DOHH2 (cell line): ENCODE results near the gene PLCXD1.

Experiments
- H3F3A ChIP-seq: fragments of 200-600 bp; sonication (generic), shearing (Covaris generic); 2 replicates; pipeline ENCODE4 v1.6.0; 2016; ENCODE audit warnings: antibody characterized with exemption, mild to moderate bottlenecking; ENCODE audit not compliant: control insufficient read depth, insufficient read depth
- H3K27ac ChIP-seq: fragments of 200-600 bp; sonication (generic); 2 replicates; pipeline ENCODE4 v1.5.1; 2014; ENCODE audit warnings: low read depth, mild to moderate bottlenecking, low read length, moderate library complexity
- H3K27me3 ChIP-seq: fragments of 200-600 bp; sonication (generic); 2 replicates; pipeline ENCODE4 v1.6.1; 2014; ENCODE audit warnings: mild to moderate bottlenecking, low read length, mixed read lengths; ENCODE audit not compliant: control insufficient read depth
- H3K36me3 ChIP-seq: fragments of 200-600 bp; sonication (generic); 2 replicates; pipeline ENCODE4 v1.6.1; 2014; ENCODE audit warnings: mild to moderate bottlenecking, low read length, moderate library complexity, mixed read lengths; ENCODE audit not compliant: control insufficient read depth
- H3K4me1 ChIP-seq: fragments of 200-600 bp; sonication (generic); 2 replicates; pipeline ENCODE4 v1.6.1; 2014; ENCODE audit warnings: mild to moderate bottlenecking, low read length, mixed read lengths; ENCODE audit not compliant: control insufficient read depth
- H3K4me2 ChIP-seq: fragments of 200-600 bp; sonication (generic); 2 replicates; pipeline ENCODE4 v1.6.0; 2014; ENCODE audit warnings: mild to moderate bottlenecking, low read length, moderate library complexity
- H3K4me3 ChIP-seq: fragments of 200-600 bp; sonication (generic); 2 replicates; pipeline ENCODE4 v1.5.1; 2014; ENCODE audit warnings: mild to moderate bottlenecking, low read length, mixed read lengths
- H3K79me2 ChIP-seq: fragments of 200-600 bp; sonication (generic); 2 replicates; pipeline ENCODE4 v1.6.1; 2014; ENCODE audit warnings: mild to moderate bottlenecking, low read length, mixed read lengths; ENCODE audit not compliant: control insufficient read depth
- H3K9me2 ChIP-seq: fragments of 200-600 bp; sonication (generic); replicated peaks from 2 replicates; pipeline ENCODE4 v1.6.1; 2014; ENCODE audit warnings: mild to moderate bottlenecking, low read length, mixed read lengths; ENCODE audit not compliant: control insufficient read depth
- H3K9me3 ChIP-seq: fragments of 200-600 bp; sonication (generic); 2 replicates; pipeline ENCODE4 v1.6.1; 2014; ENCODE audit warnings: antibody characterized with exemption, low read length, mixed read lengths; ENCODE audit not compliant: control insufficient read depth, insufficient read depth
- H4K20me1 ChIP-seq: fragments of 200-600 bp; sonication (generic); 2 replicates; pipeline ENCODE4 v1.6.0; 2014; ENCODE audit warnings: low read depth, mild to moderate bottlenecking, antibody characterized with exemption, low read length, moderate library complexity; ENCODE audit not compliant: control insufficient read depth, insufficient read depth
- CTCF ChIP-seq: fragments of 200-600 bp; sonication (generic); IDR thresholded peaks from one replicate; pipeline ENCODE4 v1.5.1; 2014; ENCODE audit warnings: antibody characterized with exemption, mild to moderate bottlenecking, low read depth, low read length; ENCODE audit not compliant: poor library complexity, severe bottlenecking
- EZH2phosphoT487 ChIP-seq: fragments of 200-600 bp; sonication (generic); IDR thresholded peaks from 2 replicates; pipeline ENCODE4 v1.6.1; 2017; ENCODE audit warnings: borderline replicate concordance, mild to moderate bottlenecking, antibody characterized with exemption, low read length, moderate library complexity, mixed read lengths

Gene PLCXD1

GRCh38 chrX:317424-318067 is 36.4 kb downstream of the PLCXD1 start:
- TF ChIP-seq EZH2phosphoT487, result no peak
- no peak for TF ChIP-seq CTCF
- H4K20me1 ChIP-seq, result 0 out of 2 replicates have a peak, but pooled peaks cover 6% of the 10 kb centered on the region
- H3K9me2 ChIP-seq, result no peaks in the 10 kb centered on the region
- no peaks in the 10 kb centered on the region; the same call in 1 of the 2 replicates for H3K27me3 ChIP-seq
- peaks cover 41% of the 10 kb centered on the region for H3K36me3 ChIP-seq
- peak overlapping the region; percentile 46 for H3K4me3 ChIP-seq
- H3F3A ChIP-seq, result peaks cover 5% of the 10 kb centered on the region; the same call in 1 of the 2 replicates
- H3K79me2 ChIP-seq, result peaks cover 32% of the 10 kb centered on the region
- no peaks in the 10 kb centered on the region for H3K9me3 ChIP-seq
- peak overlapping the region; percentile 55 for H3K4me2 ChIP-seq
- H3K4me1 ChIP-seq, result peaks cover 21% of the 10 kb centered on the region
- no peak overlapping the region for H3K27ac ChIP-seq

- Histone ChIP-seq H3K36me3 (peaks cover 34% of the 10 kb centered on the region), H3K9me2 (no peaks in the 10 kb centered on the region), H3K79me2 (peaks cover 32% of the 10 kb centered on the region), H4K20me1 (0 out of 2 replicates have a peak, but pooled peaks cover 6% of the 10 kb centered on the region), H3K4me1 (peaks cover 23% of the 10 kb centered on the region), H3K4me3 (peak overlapping the region; percentile 82), H3K27me3 (no peaks in the 10 kb centered on the region; the same call in 1 of the 2 replicates), H3K4me2 (peak overlapping the region; percentile 55), H3K27ac (peak overlapping the region; percentile 72), H3F3A (peaks cover 9% of the 10 kb centered on the region; the same call in 1 of the 2 replicates), H3K9me3 (no peaks in the 10 kb centered on the region)
- TF ChIP-seq EZH2phosphoT487, result no peak
- no peak for TF ChIP-seq CTCF
These were observed 37.0 kb downstream of the PLCXD1 start for GRCh38 chrX:318068-318738.

GRCh38 chrX:318739-319578 is 37.8 kb downstream of the PLCXD1 start, which contains the start of gene GTPBP6:
Gene GTPBP6 (minus strand): TSS chrX:318796. CDS start chrX:318787, 9 bp downstream.
- TF ChIP-seq EZH2phosphoT487 (no peak), CTCF (peak; percentile 22)
- Histone ChIP-seq H3K27ac (peak within 1 kb of the TSS; percentile 72), H3K4me1 (peaks cover 30% of the 10 kb centered on the region), H3K9me3 (no peaks in the 10 kb centered on the region), H3K27me3 (no peaks in the 10 kb centered on the region; the same call in 1 of the 2 replicates), H3K36me3 (peaks cover 28% of the 10 kb centered on the region), H3K79me2 (peaks cover 32% of the 10 kb centered on the region), H4K20me1 (0 out of 2 replicates have a peak, but pooled peaks cover 6% of the 10 kb centered on the region), H3K9me2 (no peaks in the 10 kb centered on the region), H3K4me2 (peak within 1 kb of the TSS; percentile 95), H3F3A (peaks cover 10% of the 10 kb centered on the region; the same call in 1 of the 2 replicates), H3K4me3 (peak within 1 kb of the TSS; percentile 96)
